ENCODE data around the gene JAKMIP1. TPM values are rescaled to one million over a fixed set of nuclear protein-coding genes. Genes with fewer than 3 reads are reported as not detected.

Gene JAKMIP1
- polyA plus RNA-seq, 1 donor from 2014 or later, result 15.3 TPM

DNA sequence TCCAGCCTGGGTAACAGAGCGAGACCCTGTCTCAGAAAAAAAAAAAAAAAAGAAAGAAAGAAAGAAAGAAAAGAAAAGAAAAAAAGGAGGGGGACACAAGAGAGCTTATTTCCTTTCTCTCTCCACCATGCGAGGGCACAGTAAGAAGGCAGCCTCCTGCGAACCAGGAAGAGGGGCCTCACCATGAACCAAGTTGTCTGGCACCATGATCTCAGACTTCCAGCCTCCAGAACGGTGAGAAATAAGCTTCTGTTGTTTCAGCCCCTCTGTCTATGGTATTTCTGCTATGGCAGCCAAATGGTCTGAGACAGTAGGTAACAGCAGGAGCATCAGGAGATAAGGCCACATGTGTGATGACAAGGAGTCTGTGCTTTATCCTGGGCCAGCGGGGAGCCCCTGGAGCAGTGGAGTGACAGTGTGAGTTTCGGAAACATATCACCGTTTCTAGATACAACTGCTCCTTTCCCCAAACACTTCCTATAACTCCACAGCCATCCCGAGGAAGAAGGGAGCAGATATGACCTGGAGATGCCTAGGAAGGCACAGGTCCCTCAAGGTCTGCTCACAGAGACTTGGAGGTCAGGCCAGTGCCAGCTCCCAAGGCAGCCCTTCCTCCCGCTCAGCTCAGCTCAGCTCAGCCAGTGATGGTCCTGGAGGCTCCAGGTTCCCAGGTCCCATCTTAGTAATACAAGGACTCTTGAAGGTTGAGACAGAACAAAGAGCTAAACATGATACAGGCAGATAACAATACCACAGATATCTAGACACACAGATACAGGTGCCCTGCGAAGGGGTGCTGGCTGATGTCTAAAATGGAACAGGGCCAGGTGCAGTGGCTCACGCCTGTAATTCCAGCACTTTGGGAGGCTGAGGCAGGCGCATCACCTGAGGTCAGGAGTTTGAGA, 17.7 kb downstream of the JAKMIP1 start (continued):
- TF ChIP-seq, protein P1, sequence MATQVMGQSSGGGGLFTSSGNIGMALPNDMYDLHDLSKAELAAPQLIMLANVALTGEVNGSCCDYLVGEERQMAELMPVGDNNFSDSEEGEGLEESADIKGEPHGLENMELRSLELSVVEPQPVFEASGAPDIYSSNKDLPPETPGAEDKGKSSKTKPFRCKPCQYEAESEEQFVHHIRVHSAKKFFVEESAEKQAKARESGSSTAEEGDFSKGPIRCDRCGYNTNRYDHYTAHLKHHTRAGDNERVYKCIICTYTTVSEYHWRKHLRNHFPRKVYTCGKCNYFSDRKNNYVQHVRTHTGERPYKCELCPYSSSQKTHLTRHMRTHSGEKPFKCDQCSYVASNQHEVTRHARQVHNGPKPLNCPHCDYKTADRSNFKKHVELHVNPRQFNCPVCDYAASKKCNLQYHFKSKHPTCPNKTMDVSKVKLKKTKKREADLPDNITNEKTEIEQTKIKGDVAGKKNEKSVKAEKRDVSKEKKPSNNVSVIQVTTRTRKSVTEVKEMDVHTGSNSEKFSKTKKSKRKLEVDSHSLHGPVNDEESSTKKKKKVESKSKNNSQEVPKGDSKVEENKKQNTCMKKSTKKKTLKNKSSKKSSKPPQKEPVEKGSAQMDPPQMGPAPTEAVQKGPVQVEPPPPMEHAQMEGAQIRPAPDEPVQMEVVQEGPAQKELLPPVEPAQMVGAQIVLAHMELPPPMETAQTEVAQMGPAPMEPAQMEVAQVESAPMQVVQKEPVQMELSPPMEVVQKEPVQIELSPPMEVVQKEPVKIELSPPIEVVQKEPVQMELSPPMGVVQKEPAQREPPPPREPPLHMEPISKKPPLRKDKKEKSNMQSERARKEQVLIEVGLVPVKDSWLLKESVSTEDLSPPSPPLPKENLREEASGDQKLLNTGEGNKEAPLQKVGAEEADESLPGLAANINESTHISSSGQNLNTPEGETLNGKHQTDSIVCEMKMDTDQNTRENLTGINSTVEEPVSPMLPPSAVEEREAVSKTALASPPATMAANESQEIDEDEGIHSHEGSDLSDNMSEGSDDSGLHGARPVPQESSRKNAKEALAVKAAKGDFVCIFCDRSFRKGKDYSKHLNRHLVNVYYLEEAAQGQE (IDR thresholded peaks at IDR 0.05; ENCODE audit: borderline replicate concordance), result no peak

DNA sequence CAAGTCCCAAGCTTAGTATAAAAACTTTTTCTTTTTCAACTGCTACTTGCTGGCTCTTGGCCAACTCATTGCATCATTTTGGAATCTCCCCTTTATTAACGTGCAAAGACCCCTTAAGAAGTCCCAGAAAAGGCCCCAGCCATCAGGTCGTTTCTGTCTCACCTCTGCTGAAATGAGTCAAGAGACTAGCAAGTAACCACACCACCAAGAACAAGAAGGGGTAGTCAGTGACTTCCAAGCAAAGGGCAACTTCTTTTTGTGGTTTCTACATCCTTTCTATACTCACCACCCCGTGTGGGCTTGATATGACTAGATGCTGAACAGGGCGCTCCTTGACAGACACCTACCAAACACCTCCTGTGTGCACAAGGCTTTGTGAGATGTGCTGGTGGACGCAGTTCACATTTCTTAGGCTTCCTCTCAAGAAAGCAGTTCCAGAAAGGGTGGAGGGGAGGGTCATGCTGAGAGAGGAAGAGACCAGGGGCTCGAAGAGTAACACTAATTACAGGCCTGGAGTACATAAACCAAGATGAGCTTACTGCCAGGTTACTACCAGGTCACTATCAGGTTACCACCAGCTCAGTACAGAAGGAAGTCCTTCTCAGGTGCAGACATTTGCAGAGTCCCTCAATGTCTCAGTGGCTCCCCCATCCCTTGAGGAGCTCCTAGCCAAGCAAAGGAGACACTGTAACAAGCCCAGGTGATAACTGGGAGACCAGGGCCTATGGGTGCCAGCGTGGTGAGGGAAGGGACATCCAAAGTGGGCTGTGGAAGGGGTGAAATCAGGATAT, 19.3 kb downstream of the JAKMIP1 start:
- no peak overlapping the region for H3K4me2 ChIP-seq (ENCODE audit: low read length)
- H3K27me3 ChIP-seq (ENCODE audit: insufficient read depth, low read depth, low read length), result no peaks in the 10 kb centered on the region
- no peaks in the 10 kb centered on the region for H3K9me2 ChIP-seq (ENCODE audit: insufficient read depth, low read length)
- no peaks in the 10 kb centered on the region for H3F3A ChIP-seq (ENCODE audit: insufficient read depth, low read length, poor library complexity, severe bottlenecking)
- H3K9me3 ChIP-seq (ENCODE audit: low read length), result peaks cover 3% of the 10 kb centered on the region
- H3K9ac ChIP-seq (ENCODE audit: low read length), result no peak overlapping the region
- no peaks in the 10 kb centered on the region for H4K20me1 ChIP-seq (ENCODE audit: insufficient read depth)
- H3K36me3 ChIP-seq (ENCODE audit: insufficient read depth, low read length), result no peaks in the 10 kb centered on the region
- no peak overlapping the region for H3K27ac ChIP-seq (ENCODE audit: low read length)
- no peak overlapping the region for H3K4me3 ChIP-seq (ENCODE audit: low read length)
- TF ChIP-seq POLR2AphosphoS5 (IDR thresholded peaks at IDR 0.05) (no peak), EZH2 (IDR thresholded peaks at IDR 0.05; ENCODE audit: borderline replicate concordance, insufficient read depth, low read length, poor library complexity, severe bottlenecking) (no peak), RAD21 (conservative IDR thresholded peaks at IDR 0.05) (no peak), EP300 (conservative IDR thresholded peaks at IDR 0.05; ENCODE audit: poor library complexity, severe bottlenecking) (no peak), MXI1 (conservative IDR thresholded peaks at IDR 0.05; ENCODE audit: poor library complexity, severe bottlenecking) (no peak), TAF1 (IDR thresholded peaks at IDR 0.05; ENCODE audit: low read depth) (no peak), SMC3 (conservative IDR thresholded peaks at IDR 0.05; ENCODE audit: poor library complexity) (no peak)
- TF ChIP-seq, protein P1 (IDR thresholded peaks at IDR 0.05; ENCODE audit: borderline replicate concordance), result no peak
- TF ChIP-seq, protein P2, sequence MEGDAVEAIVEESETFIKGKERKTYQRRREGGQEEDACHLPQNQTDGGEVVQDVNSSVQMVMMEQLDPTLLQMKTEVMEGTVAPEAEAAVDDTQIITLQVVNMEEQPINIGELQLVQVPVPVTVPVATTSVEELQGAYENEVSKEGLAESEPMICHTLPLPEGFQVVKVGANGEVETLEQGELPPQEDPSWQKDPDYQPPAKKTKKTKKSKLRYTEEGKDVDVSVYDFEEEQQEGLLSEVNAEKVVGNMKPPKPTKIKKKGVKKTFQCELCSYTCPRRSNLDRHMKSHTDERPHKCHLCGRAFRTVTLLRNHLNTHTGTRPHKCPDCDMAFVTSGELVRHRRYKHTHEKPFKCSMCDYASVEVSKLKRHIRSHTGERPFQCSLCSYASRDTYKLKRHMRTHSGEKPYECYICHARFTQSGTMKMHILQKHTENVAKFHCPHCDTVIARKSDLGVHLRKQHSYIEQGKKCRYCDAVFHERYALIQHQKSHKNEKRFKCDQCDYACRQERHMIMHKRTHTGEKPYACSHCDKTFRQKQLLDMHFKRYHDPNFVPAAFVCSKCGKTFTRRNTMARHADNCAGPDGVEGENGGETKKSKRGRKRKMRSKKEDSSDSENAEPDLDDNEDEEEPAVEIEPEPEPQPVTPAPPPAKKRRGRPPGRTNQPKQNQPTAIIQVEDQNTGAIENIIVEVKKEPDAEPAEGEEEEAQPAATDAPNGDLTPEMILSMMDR (IDR thresholded peaks at IDR 0.05; ENCODE audit: poor library complexity, severe bottlenecking), result no peak
- no peak overlapping the region for H2AFZ ChIP-seq (ENCODE audit: low read depth, low read length)
- no peaks in the 10 kb centered on the region for H3K79me2 ChIP-seq (replicated peaks; ENCODE audit: insufficient read depth, low read length)

Measured in neural cell (in vitro differentiated cells).